IMR-90 (cell line): ENCODE measurements around the gene TRIO. TPM values are rescaled to one million over a fixed set of nuclear protein-coding genes. Genes with fewer than 3 reads are reported as not detected.

Source experiments
- ATAC-seq: fragments of 200-7000 bp; cut with Tn5 transposase; 2 replicates; pipeline ENCODE4 v1.9.1; 2020; ENCODE audit warnings: low read depth, mild to moderate bottlenecking, moderate library complexity
- BruUV-seq: library from RNA; stranded (reverse); fragments of 400-500 nt; replicated peaks from 2 replicates; lab custom pipeline; 2021; lab: Mats Ljungman, UMichigan
- CTCF ChIA-PET: fragments of 300-600 bp; formaldehyde crosslinking; extraction: SDS; loops from one replicate; lab custom pipeline; 2021; ENCODE audit warnings: antibody characterized with exemption; lab: Yijun Ruan, JAX
- POLR2A ChIA-PET: fragments of 300-600 bp; sonication (Branson Sonifier 250); formaldehyde crosslinking; loops from one replicate; lab custom pipeline; 2022; ENCODE audit warnings: antibody characterized with exemption; ENCODE audit not compliant: unreplicated experiment; lab: Charles Lee
- DNase-seq: peaks from one replicate; pipeline ENCODE4 v3.0.0; 2013
- H2AFZ ChIP-seq: replicated peaks from 2 replicates; pipeline ENCODE3; 2013; ENCODE audit warnings: low read length, mild to moderate bottlenecking; ENCODE audit not compliant: poor library complexity
- H2AK5ac ChIP-seq: 2 replicates; pipeline ENCODE4 v1.6.1; 2013; ENCODE audit warnings: low read depth, low read length, inconsistent platforms
- H2AK9ac ChIP-seq: replicated peaks from 2 replicates; pipeline ENCODE3; 2013; ENCODE audit warnings: mild to moderate bottlenecking, low read depth, low read length, moderate library complexity; ENCODE audit not compliant: poor library complexity
- H2BK120ac ChIP-seq: 2 replicates; pipeline ENCODE4 v1.6.1; 2013; ENCODE audit warnings: low read depth, low read length, inconsistent platforms
- H2BK15ac ChIP-seq: 3 replicates; pipeline ENCODE4 v1.6.1; 2013; ENCODE audit warnings: low read depth, low read length, inconsistent platforms
- H2BK20ac ChIP-seq: 2 replicates; pipeline ENCODE4 v1.6.1; 2013; ENCODE audit warnings: low read depth, mild to moderate bottlenecking, inconsistent platforms, low read length, moderate library complexity
- H2BK5ac ChIP-seq: 2 replicates; pipeline ENCODE4 v1.6.1; 2013; ENCODE audit warnings: mild to moderate bottlenecking, low read depth, low read length, inconsistent platforms; ENCODE audit not compliant: poor library complexity, severe bottlenecking
- H3K14ac ChIP-seq: replicated peaks from 2 replicates; pipeline ENCODE4 v1.6.1; 2013; ENCODE audit warnings: low read depth, low read length, inconsistent platforms
- H3K18ac ChIP-seq: 2 replicates; pipeline ENCODE4 v1.6.1; 2013; ENCODE audit warnings: low read depth, low read length, control low read depth
- H3K23ac ChIP-seq: 2 replicates; pipeline ENCODE4 v1.6.1; 2013; ENCODE audit warnings: low read depth, low read length, inconsistent platforms
- H3K27ac ChIP-seq: 2 replicates; pipeline ENCODE4 v1.5.1; 2013; ENCODE audit warnings: mild to moderate bottlenecking, control low read depth, low read length; ENCODE audit not compliant: insufficient read depth
- H3K27me3 ChIP-seq: 2 replicates; pipeline ENCODE4 v1.6.1; 2013; ENCODE audit warnings: low read length; ENCODE audit not compliant: control insufficient read depth, insufficient read depth
- H3K36me3 ChIP-seq: 2 replicates; pipeline ENCODE4 v1.6.1; 2013; ENCODE audit warnings: low read length, mixed read lengths; ENCODE audit not compliant: control insufficient read depth, insufficient read depth
- H3K4ac ChIP-seq: 2 replicates; pipeline ENCODE4 v1.6.1; 2013; ENCODE audit warnings: low read depth, low read length, inconsistent platforms
- H3K4me1 ChIP-seq: 2 replicates; pipeline ENCODE4 v1.6.1; 2013; ENCODE audit warnings: low read length, mixed read lengths; ENCODE audit not compliant: control insufficient read depth, insufficient read depth
- H3K4me2 ChIP-seq: 2 replicates; pipeline ENCODE4 v1.6.1; 2013; ENCODE audit warnings: low read depth, mild to moderate bottlenecking, control low read depth, low read length, moderate library complexity
- H3K4me3 ChIP-seq: 2 replicates; pipeline ENCODE4 v1.5.1; 2013; ENCODE audit warnings: low read depth, mild to moderate bottlenecking, control low read depth, low read length, moderate library complexity; ENCODE audit not compliant: insufficient read depth
- H3K56ac ChIP-seq: 2 replicates; pipeline ENCODE4 v1.6.1; 2013; ENCODE audit warnings: low read length, inconsistent platforms; ENCODE audit not compliant: insufficient read depth; ENCODE audit errors: extremely low read depth
- H3K79me1 ChIP-seq, 2 experiments: 2 replicates each; pipeline ENCODE4 v1.6.1; 2013; ENCODE audit warnings: low read length in 2 of 2, inconsistent platforms in 1 of 2, low read depth in 1 of 2
- H3K9ac ChIP-seq: 2 replicates; pipeline ENCODE4 v1.6.1; 2013; ENCODE audit warnings: low read depth, low read length, control low read depth
- H3K9me1 ChIP-seq: 2 replicates; pipeline ENCODE4 v1.6.1; 2013; ENCODE audit warnings: low read length, inconsistent platforms; ENCODE audit not compliant: insufficient read depth
- H3K9me3 ChIP-seq: 2 replicates; pipeline ENCODE4 v1.6.1; 2013; ENCODE audit warnings: low read length; ENCODE audit not compliant: control insufficient read depth, insufficient read depth
- H4K20me1 ChIP-seq: 2 replicates; pipeline ENCODE4 v1.6.1; 2013; ENCODE audit warnings: low read length, inconsistent platforms; ENCODE audit not compliant: insufficient read depth
- H4K5ac ChIP-seq: 2 replicates; pipeline ENCODE4 v1.6.1; 2013; ENCODE audit warnings: mild to moderate bottlenecking, low read depth, low read length, control low read depth
- H4K8ac ChIP-seq, 2 experiments: 2 replicates each; pipeline ENCODE4 v1.6.1; 2013; ENCODE audit warnings: low read depth in 2 of 2, low read length in 2 of 2, control low read depth in 1 of 2, inconsistent platforms in 1 of 2
- H4K91ac ChIP-seq: 2 replicates; pipeline ENCODE4 v1.6.1; 2013; ENCODE audit warnings: low read depth, low read length, inconsistent platforms; ENCODE audit not compliant: insufficient read depth
- BHLHE40 ChIP-seq: fragments of 150-350 bp; IDR thresholded peaks from 2 replicates; pipeline ENCODE4 v1.6.1; 2016; ENCODE audit warnings: mild to moderate bottlenecking, low read depth, low read length
- CEBPB ChIP-seq: IDR thresholded peaks from 2 replicates; pipeline ENCODE4 v1.6.1; 2012; ENCODE audit warnings: low read depth, low read length, improper control_type of control experiment
- CHD1 ChIP-seq: IDR thresholded peaks from 2 replicates; pipeline ENCODE4 v1.6.1; 2012; ENCODE audit warnings: low read depth, low read length, improper control_type of control experiment
- FOS ChIP-seq: fragments of 150-350 bp; IDR thresholded peaks from 2 replicates; pipeline ENCODE4 v1.6.1; 2016; ENCODE audit warnings: low read depth, low read length
- MAFK ChIP-seq: IDR thresholded peaks from 2 replicates; pipeline ENCODE4 v1.6.1; 2012; ENCODE audit warnings: low read depth, low read length, improper control_type of control experiment
- MAZ ChIP-seq: IDR thresholded peaks from 2 replicates; pipeline ENCODE4 v1.6.1; 2012; ENCODE audit warnings: low read depth, mild to moderate bottlenecking, low read length, improper control_type of control experiment, moderate library complexity, borderline replicate concordance
- MXI1 ChIP-seq: IDR thresholded peaks from 2 replicates; pipeline ENCODE4 v1.6.1; 2012; ENCODE audit warnings: low read depth, mild to moderate bottlenecking, low read length, moderate library complexity, borderline replicate concordance
- NFE2L2 ChIP-seq: fragments of 150-350 bp; IDR thresholded peaks from 2 replicates; pipeline ENCODE4 v1.6.1; 2016; ENCODE audit warnings: low read depth, mild to moderate bottlenecking, low read length
- POLR2A ChIP-seq: IDR thresholded peaks from 2 replicates; pipeline ENCODE4 v1.6.1; 2012; ENCODE audit warnings: mild to moderate bottlenecking, low read depth, low read length
- RAD21 ChIP-seq: IDR thresholded peaks from 2 replicates; pipeline ENCODE4 v1.6.1; 2012; ENCODE audit warnings: low read length, improper control_type of control experiment
- RCOR1 ChIP-seq: IDR thresholded peaks from 2 replicates; pipeline ENCODE4 v1.6.1; 2012; ENCODE audit warnings: mild to moderate bottlenecking, low read length, improper control_type of control experiment; ENCODE audit not compliant: insufficient replicate concordance
- RFX5 ChIP-seq: IDR thresholded peaks from 2 replicates; pipeline ENCODE4 v1.8.0; 2012; ENCODE audit warnings: low read depth, mild to moderate bottlenecking, low read length, moderate library complexity
- SMC3 ChIP-seq: fragments of 150-350 bp; IDR thresholded peaks from 2 replicates; pipeline ENCODE4 v1.6.1; 2016; ENCODE audit warnings: low read depth, mild to moderate bottlenecking, antibody characterized with exemption, low read length, moderate library complexity
- WGBS, 2 experiments: methylation state at CpG; one replicate each; pipeline versions ENCODE4 v1.1.5 to v1.1.7; 2013; ENCODE audit warnings: missing lambda C conversion rate in 2 of 2; ENCODE audit not compliant: insufficient read length in 1 of 2; ENCODE audit errors: extremely low coverage in 2 of 2; 5-methylcytosine and 5-hydroxymethylcytosine counted together
- dilution Hi-C: fragments of 300-500 bp; cut with HindIII; formaldehyde crosslinking; loops from one replicate; pipeline ENCODE4 v1.14.3; 2018; ENCODE audit warnings: low sequenced_read_pairs; ENCODE audit not compliant: unreplicated experiment
- in situ Hi-C: fragments of 300-500 bp; cut with MboI; formaldehyde crosslinking; loops from 3 replicates; pipeline ENCODE4 v1.14.3; 2019; ENCODE audit warnings: low sequenced_read_pairs, inconsistent platforms, mixed read lengths
- intact Hi-C: fragments of 100-400 bp; cut with micrococcal nuclease; formaldehyde crosslinking; loops from 2 replicates; pipeline ENCODE4 v1.10.0; 2022
- polyA plus RNA-seq, 3 experiments: library from polyadenylated mRNA; depleted of rRNA; stranded (reverse); fragments of >200 nt; gene quantifications; 2 replicates each; pipeline ENCODE4 v1.2.3, GENCODE V29; 2012; ENCODE audit warnings: low replicate concordance in 1 of 3
- total RNA-seq: library from RNA; depleted of rRNA; stranded (reverse); fragments of >200 nt; gene quantifications from 2 replicates; pipeline ENCODE4 v1.2.3, GENCODE V29; 2012
- TF ChIP-seq, protein P1 (sequence below): conservative IDR thresholded peaks from 2 replicates; pipeline ENCODE4 v1.5.1; 2012; ENCODE audit warnings: mild to moderate bottlenecking, low read depth, low read length, improper control_type of control experiment
- TF ChIP-seq, protein P2 (sequence below): fragments of 150-350 bp; IDR thresholded peaks from 2 replicates; pipeline ENCODE4 v1.6.1; 2017; ENCODE audit warnings: mild to moderate bottlenecking, antibody characterized with exemption, low read length, low read depth
- TF ChIP-seq, protein P3 (sequence below): fragments of 150-350 bp; IDR thresholded peaks from 2 replicates; pipeline ENCODE4 v1.6.1; 2016; ENCODE audit warnings: low read depth, mild to moderate bottlenecking, low read length, moderate library complexity, borderline replicate concordance

Gene TRIO
- total and polyA plus RNA-seq, 2 of the 4 experiments (the other 2 are of a cell fraction): 206 to 522 TPM

DNA sequence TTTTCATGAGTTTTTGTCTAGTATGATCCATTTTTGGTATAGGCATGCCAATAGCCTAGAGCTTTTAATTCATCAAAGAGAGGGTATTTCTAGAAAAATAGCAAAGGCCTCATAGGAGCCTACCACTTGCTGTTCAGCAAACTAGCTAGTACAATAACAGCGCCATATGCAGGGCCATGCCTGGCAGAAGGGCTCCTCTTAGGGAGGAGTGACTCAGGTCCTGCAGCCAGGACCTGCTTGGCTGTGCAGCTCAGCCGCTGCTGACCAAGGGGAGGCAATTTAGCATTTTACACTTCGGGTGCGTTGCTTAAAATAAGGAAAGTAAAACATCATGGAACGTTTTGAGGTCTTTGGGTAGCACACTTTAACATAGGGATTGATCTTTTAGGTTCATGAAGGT lies 100.6 kb downstream of the TRIO start:
- no peak overlapping the region for H2AK5ac ChIP-seq
- no peak overlapping the region for H3K14ac ChIP-seq
- H3K27me3 ChIP-seq: no peaks in the 10 kb centered on the region
- 100% methylated on average over 1 of the region's 5 CpGs; no CpG with 5 or more reads in 1 of the 2 experiments for WGBS, 2 experiments
- ATAC-seq: no peak
- H3K27ac ChIP-seq: no peak overlapping the region; the same call in 1 of the 2 replicates
- H3K9ac ChIP-seq: no peak overlapping the region
- POLR2A ChIA-PET: no interaction called here
- no peak overlapping the region for H3K4me3 ChIP-seq
- TF ChIP-seq RFX5 (no peak), MXI1 (no peak), SMC3 (no peak), RAD21 (no peak), CEBPB (no peak), RCOR1 (no peak), MAZ (no peak), NFE2L2 (no peak), POLR2A (no peak), CHD1 (no peak), BHLHE40 (no peak), MAFK (no peak), FOS (no peak)
- TF ChIP-seq, protein P1, sequence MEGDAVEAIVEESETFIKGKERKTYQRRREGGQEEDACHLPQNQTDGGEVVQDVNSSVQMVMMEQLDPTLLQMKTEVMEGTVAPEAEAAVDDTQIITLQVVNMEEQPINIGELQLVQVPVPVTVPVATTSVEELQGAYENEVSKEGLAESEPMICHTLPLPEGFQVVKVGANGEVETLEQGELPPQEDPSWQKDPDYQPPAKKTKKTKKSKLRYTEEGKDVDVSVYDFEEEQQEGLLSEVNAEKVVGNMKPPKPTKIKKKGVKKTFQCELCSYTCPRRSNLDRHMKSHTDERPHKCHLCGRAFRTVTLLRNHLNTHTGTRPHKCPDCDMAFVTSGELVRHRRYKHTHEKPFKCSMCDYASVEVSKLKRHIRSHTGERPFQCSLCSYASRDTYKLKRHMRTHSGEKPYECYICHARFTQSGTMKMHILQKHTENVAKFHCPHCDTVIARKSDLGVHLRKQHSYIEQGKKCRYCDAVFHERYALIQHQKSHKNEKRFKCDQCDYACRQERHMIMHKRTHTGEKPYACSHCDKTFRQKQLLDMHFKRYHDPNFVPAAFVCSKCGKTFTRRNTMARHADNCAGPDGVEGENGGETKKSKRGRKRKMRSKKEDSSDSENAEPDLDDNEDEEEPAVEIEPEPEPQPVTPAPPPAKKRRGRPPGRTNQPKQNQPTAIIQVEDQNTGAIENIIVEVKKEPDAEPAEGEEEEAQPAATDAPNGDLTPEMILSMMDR: no peak
- TF ChIP-seq, protein P2, sequence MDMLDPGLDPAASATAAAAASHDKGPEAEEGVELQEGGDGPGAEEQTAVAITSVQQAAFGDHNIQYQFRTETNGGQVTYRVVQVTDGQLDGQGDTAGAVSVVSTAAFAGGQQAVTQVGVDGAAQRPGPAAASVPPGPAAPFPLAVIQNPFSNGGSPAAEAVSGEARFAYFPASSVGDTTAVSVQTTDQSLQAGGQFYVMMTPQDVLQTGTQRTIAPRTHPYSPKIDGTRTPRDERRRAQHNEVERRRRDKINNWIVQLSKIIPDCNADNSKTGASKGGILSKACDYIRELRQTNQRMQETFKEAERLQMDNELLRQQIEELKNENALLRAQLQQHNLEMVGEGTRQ: no peak
- TF ChIP-seq, protein P3, sequence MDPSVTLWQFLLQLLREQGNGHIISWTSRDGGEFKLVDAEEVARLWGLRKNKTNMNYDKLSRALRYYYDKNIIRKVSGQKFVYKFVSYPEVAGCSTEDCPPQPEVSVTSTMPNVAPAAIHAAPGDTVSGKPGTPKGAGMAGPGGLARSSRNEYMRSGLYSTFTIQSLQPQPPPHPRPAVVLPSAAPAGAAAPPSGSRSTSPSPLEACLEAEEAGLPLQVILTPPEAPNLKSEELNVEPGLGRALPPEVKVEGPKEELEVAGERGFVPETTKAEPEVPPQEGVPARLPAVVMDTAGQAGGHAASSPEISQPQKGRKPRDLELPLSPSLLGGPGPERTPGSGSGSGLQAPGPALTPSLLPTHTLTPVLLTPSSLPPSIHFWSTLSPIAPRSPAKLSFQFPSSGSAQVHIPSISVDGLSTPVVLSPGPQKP: no peak
- H2AK9ac ChIP-seq: no peak overlapping the region
- no peak overlapping the region for H4K5ac ChIP-seq
- H2BK15ac ChIP-seq: no peak overlapping the region
- no peak overlapping the region for H3K56ac ChIP-seq
- in situ Hi-C loops: no loop called here
- H4K8ac ChIP-seq: no peak overlapping the region; a peak in 1 of 4 replicates
- no peak overlapping the region for H2BK120ac ChIP-seq
- H4K91ac ChIP-seq: no peak overlapping the region
- no peak for DNase-seq
- H3K9me1 ChIP-seq: peaks cover 45% of the 10 kb centered on the region
- no peaks in the 10 kb centered on the region for H3K9me3 ChIP-seq
- no peak overlapping the region; the same call in 1 of the 2 replicates for H3K23ac ChIP-seq
- H3K4me1 ChIP-seq: peaks cover 45% of the 10 kb centered on the region
- no peak overlapping the region for H2AFZ ChIP-seq
- no peak overlapping the region for H3K18ac ChIP-seq
- CTCF ChIA-PET: no interaction called here
- no peak overlapping the region for H3K4ac ChIP-seq
- dilution Hi-C loops: no loop called here
- H3K4me2 ChIP-seq: no peak overlapping the region
- no peak overlapping the region for H2BK20ac ChIP-seq
- no TSS peak for BruUV-seq
- H3K79me1 ChIP-seq: peaks cover 3 to 42% of the 10 kb centered on the region in 2 experiments; a peak in 3 of 4 replicates
- intact Hi-C loops: no loop called here
- H2BK5ac ChIP-seq: peak overlapping the region; percentile 72
- peaks cover 97% of the 10 kb centered on the region for H4K20me1 ChIP-seq
- peaks cover 17% of the 10 kb centered on the region for H3K36me3 ChIP-seq
